Lower leg skin (tissue), 3 donors: ENCODE data around the gene SLC2A5.

Experiments used
- CTCF ChIP-seq, 3 donors: fragments of 450-650 bp; IDR thresholded peaks; one replicate each; pipeline ENCODE4 v1.5.1; 2016; ENCODE audit warnings: antibody characterized with exemption in 3 of 3, mild to moderate bottlenecking in 3 of 3, moderate library complexity in 2 of 3
- POLR2A ChIP-seq, 2 donors: fragments of 450-650 bp; IDR thresholded peaks; one replicate each; pipeline ENCODE4 v1.6.1; 2016 to 2017; ENCODE audit warnings: antibody characterized with exemption in 2 of 2, mild to moderate bottlenecking in 1 of 2, moderate library complexity in 1 of 2

GRCh38 chr1:9084906-9085305 is 15.5 kb upstream of the SLC2A5 start:
- TF ChIP-seq CTCF (IDR thresholded peaks at IDR 0.05) (no peak), POLR2A (IDR thresholded peaks at IDR 0.05) (no peak)
